ENCODE measurements around the gene ADGRL3. TPM values are rescaled to one million over a fixed set of nuclear protein-coding genes. Genes with fewer than 3 reads are reported as not detected.

Gene ADGRL3
- total RNA-seq, 1 donor from 2014 or later: not detected

DNA sequence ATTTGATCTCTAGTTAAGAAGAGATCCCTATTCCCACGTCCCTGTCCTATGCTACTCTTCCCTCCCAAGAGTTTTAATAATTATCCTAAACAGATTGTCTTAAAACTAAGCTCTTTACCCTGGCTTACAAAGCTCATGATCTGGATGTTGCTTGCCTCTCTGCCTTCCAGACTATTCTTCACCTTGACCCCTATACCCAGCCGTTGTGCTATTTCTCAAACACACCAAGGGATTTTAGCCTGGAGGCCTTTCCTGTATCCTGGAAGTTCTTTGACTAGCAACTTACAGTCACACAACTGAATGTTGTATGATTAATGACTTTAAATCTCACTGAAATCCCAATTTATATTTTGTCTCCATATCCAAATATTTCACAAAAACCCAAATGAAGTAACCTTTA, 314.9 kb downstream of the ADGRL3 start:
- intact Hi-C loops (cut with micrococcal nuclease): no loop called here
- Mint-ChIP-seq H3K4me1 (ENCODE audit: low read depth) (no peaks in the 10 kb centered on the region), H3K27ac (no peak overlapping the region), H3K9me3 (no peaks in the 10 kb centered on the region), H3K27me3 (ENCODE audit: insufficient read depth) (no peaks in the 10 kb centered on the region), H3K36me3 (ENCODE audit: low read depth) (no peaks in the 10 kb centered on the region), H3K4me3 (no peak overlapping the region)
- no peak for DNase-seq (ENCODE audit: low spot score)

DNA sequence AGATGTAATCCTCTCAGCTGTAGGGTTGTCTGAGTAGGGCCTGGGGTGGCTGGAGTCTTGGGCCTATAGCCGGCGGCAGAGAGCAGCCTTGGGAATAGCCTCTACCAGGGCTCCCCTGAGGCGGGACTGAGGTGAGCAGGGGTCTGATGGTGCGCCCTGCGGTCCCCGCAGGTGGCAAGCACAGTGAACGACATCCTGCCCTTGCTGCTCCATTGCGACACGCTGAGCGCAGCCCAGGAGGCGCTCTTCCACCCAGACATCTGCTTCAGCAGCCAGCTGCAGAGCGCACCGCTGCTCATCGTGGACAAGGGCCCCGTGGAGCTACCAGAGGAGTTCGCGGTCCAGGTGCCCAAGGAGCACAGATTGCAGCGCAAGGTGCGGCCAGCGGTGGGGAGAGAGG, 317.0 kb downstream of the ADGRL3 start:
- H3K36me3 Mint-ChIP-seq (ENCODE audit: low read depth): no peaks in the 10 kb centered on the region
- no peaks in the 10 kb centered on the region for H3K27me3 Mint-ChIP-seq (ENCODE audit: insufficient read depth)
- intact Hi-C loops (cut with micrococcal nuclease): no loop called here
- no peak overlapping the region for H3K27ac Mint-ChIP-seq
- no peak overlapping the region for H3K4me3 Mint-ChIP-seq
- no peaks in the 10 kb centered on the region for H3K4me1 Mint-ChIP-seq (ENCODE audit: low read depth)
- no peak for DNase-seq (ENCODE audit: low spot score)
- no peaks in the 10 kb centered on the region for H3K9me3 Mint-ChIP-seq

DNA sequence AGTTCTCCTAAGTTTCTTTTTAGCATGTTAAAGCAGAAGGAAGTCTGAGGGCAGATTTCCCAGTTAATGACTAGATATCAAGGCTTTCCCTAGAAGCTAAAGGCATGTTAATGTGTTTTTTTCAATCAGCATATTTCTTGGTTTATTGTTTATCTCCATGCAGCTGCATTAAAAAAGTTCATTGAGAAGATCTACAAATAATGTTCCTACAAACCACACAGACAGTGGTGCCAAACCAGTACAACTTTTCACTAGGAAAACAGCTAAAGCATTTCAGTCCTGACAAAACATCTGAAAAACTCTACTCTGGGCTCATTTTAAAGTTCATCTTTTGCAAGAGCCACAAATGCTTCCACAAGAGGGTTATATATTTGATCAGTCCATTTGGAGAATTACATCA, 320.0 kb downstream of the ADGRL3 start:
- Mint-ChIP-seq H3K27ac (no peak overlapping the region), H3K4me1 (ENCODE audit: low read depth) (no peaks in the 10 kb centered on the region), H3K36me3 (ENCODE audit: low read depth) (no peaks in the 10 kb centered on the region), H3K4me3 (no peak overlapping the region), H3K9me3 (peaks cover 4% of the 10 kb centered on the region), H3K27me3 (ENCODE audit: insufficient read depth) (no peaks in the 10 kb centered on the region)
- intact Hi-C loops (cut with micrococcal nuclease): no loop called here
- DNase-seq (ENCODE audit: low spot score): no peak

DNA sequence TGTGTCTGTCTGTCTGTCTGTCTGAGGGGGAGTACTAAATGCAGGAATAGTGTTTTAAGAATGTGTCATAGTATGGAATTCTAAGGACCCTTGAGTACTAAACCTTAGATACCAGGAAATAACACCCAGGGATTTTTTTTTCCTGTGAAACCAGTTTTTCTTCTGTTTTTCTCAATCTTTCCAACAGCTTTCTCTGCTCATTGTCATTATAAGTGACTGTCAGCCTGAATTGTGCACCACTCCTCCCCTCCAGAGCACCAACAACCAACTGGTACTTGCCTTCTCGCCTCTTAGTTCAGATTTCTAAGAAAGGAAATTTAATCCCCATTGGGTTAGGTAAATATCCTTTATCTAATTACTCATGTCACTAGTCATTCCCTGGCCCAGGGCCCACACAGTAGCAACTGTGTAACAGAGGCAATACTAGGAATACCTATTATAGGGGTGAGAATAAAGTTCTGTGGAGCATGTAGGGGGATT, 320.6 kb downstream of the ADGRL3 start:
- Mint-ChIP-seq H3K4me3 (no peak overlapping the region), H3K27me3 (ENCODE audit: insufficient read depth) (no peaks in the 10 kb centered on the region), H3K9me3 (peaks cover 8% of the 10 kb centered on the region), H3K36me3 (ENCODE audit: low read depth) (no peaks in the 10 kb centered on the region), H3K27ac (no peak overlapping the region), H3K4me1 (ENCODE audit: low read depth) (no peaks in the 10 kb centered on the region)
- no peak for DNase-seq (ENCODE audit: low spot score)
- intact Hi-C loops (cut with micrococcal nuclease): no loop called here

DNA sequence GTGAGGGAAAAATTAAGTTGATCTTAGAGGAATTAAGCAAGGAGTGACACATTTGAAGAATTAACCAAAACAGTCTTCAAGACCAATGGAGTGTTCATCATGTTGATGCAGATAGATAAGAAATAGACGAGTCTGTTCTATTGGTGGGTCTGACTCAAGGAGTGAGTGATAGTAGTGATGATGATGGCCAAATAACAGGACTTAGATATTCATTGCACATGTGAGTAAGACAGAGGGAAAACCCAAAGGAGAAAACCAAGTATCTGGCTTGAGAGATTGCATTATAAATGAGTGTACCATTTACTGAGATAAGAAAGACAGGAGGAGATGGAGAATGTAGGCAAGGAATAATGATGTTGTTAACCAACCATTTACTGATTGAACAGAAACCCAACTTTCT, 321.3 kb downstream of the ADGRL3 start:
- Mint-ChIP-seq H3K27ac (no peak overlapping the region), H3K4me3 (no peak overlapping the region), H3K27me3 (ENCODE audit: insufficient read depth) (no peaks in the 10 kb centered on the region), H3K36me3 (ENCODE audit: low read depth) (no peaks in the 10 kb centered on the region), H3K4me1 (ENCODE audit: low read depth) (no peaks in the 10 kb centered on the region), H3K9me3 (peaks cover 8% of the 10 kb centered on the region)
- intact Hi-C loops (cut with micrococcal nuclease): no loop called here
- DNase-seq (ENCODE audit: low spot score): no peak

DNA sequence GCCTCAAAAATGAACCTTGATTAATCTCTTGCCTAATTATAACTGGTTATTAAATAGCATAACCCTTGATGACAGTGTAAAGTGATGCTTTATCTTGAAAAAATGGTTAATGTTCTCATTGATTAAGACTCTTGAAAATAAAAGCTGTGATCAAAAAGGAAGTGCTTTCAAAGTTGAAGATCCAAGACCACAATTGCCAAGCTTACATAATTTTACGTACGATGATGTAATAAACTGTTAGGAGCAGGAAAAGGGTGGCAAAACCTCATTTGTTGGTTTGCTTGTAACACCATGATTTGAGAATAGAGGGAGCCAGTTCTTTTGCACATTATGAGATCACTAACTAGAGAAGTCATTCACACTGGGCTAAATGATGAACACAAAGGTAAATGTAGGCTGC, 322.2 kb downstream of the ADGRL3 start:
- Mint-ChIP-seq H3K27me3 (ENCODE audit: insufficient read depth) (no peaks in the 10 kb centered on the region), H3K9me3 (peaks cover 8% of the 10 kb centered on the region), H3K27ac (no peak overlapping the region), H3K36me3 (ENCODE audit: low read depth) (no peaks in the 10 kb centered on the region), H3K4me1 (ENCODE audit: low read depth) (no peaks in the 10 kb centered on the region), H3K4me3 (no peak overlapping the region)
- no peak for DNase-seq (ENCODE audit: low spot score)
- intact Hi-C loops (cut with micrococcal nuclease): no loop called here

DNA sequence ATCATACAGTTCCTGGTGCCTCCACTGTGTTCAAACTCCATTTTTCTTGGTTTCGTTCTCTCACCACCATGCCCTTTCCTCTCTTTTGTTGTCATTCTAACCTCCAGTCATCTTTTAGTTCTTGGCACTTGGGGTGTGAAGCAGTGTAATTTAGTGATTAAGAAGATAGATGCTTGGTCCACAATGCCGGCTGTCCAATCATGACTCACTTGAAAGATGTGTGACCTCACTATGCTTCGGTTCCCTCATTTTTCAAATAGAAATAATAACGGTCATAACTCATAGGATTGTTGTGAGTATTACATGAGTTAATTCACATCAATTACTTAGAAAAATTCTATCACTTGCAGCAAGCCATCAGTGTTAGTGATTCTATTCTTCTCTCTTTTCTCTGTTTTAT, 327.8 kb downstream of the ADGRL3 start:
- Mint-ChIP-seq H3K4me1 (ENCODE audit: low read depth) (no peaks in the 10 kb centered on the region), H3K4me3 (no peak overlapping the region), H3K27ac (no peak overlapping the region), H3K36me3 (ENCODE audit: low read depth) (no peaks in the 10 kb centered on the region), H3K9me3 (peaks cover 8% of the 10 kb centered on the region), H3K27me3 (ENCODE audit: insufficient read depth) (no peaks in the 10 kb centered on the region)
- no peak for DNase-seq (ENCODE audit: low spot score)
- intact Hi-C loops (cut with micrococcal nuclease): no loop called here

DNA sequence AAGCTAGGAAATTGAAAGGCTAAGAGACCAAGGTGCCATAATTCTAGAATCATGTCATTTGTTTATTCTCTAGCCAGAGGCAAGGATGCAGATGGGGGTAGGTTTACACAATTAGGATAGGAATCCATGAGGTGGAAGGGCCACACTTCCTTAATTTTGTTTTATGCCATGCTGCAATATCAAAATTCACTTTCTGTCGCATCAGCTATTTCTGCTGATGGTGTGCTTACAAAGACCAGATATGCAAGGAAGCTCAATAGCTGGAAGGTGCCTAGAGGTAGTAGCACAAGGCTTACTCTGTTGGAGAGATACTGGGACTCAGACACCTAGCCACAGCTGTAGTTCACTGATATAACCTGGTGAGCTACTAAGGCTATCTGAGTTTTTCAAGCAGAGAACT, 328.5 kb downstream of the ADGRL3 start:
- no peak overlapping the region for H3K4me3 Mint-ChIP-seq
- H3K27me3 Mint-ChIP-seq (ENCODE audit: insufficient read depth): no peaks in the 10 kb centered on the region
- no peaks in the 10 kb centered on the region for H3K36me3 Mint-ChIP-seq (ENCODE audit: low read depth)
- H3K27ac Mint-ChIP-seq: no peak overlapping the region
- H3K4me1 Mint-ChIP-seq (ENCODE audit: low read depth): no peaks in the 10 kb centered on the region
- intact Hi-C loops (cut with micrococcal nuclease): no loop called here
- no peak for DNase-seq (ENCODE audit: low spot score)
- H3K9me3 Mint-ChIP-seq: peaks cover 8% of the 10 kb centered on the region

DNA sequence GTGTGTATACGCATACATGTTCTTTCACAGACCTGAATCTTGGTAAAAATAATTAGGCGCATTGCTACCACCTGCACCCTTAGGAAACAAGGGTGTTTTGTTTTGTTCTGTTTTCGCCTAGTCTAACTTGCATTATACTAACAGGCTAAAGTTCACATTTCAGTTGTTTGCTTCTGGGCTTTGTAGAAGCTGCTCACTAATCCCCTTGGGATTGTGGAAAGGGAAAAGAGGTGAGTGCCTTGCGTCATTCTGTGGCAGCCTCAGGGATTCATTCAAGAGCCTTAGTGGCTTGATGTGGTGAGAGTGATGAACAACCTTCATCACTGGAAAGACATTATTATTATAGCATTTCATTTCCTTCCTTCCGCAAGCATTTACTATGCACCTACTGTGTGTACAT, 331.1 kb downstream of the ADGRL3 start:
- Mint-ChIP-seq H3K4me1 (ENCODE audit: low read depth) (no peaks in the 10 kb centered on the region), H3K27me3 (ENCODE audit: insufficient read depth) (no peaks in the 10 kb centered on the region), H3K9me3 (peaks cover 4% of the 10 kb centered on the region), H3K27ac (no peak overlapping the region), H3K4me3 (no peak overlapping the region), H3K36me3 (ENCODE audit: low read depth) (no peaks in the 10 kb centered on the region)
- intact Hi-C loops (cut with micrococcal nuclease): no loop called here
- no peak for DNase-seq (ENCODE audit: low spot score)

DNA sequence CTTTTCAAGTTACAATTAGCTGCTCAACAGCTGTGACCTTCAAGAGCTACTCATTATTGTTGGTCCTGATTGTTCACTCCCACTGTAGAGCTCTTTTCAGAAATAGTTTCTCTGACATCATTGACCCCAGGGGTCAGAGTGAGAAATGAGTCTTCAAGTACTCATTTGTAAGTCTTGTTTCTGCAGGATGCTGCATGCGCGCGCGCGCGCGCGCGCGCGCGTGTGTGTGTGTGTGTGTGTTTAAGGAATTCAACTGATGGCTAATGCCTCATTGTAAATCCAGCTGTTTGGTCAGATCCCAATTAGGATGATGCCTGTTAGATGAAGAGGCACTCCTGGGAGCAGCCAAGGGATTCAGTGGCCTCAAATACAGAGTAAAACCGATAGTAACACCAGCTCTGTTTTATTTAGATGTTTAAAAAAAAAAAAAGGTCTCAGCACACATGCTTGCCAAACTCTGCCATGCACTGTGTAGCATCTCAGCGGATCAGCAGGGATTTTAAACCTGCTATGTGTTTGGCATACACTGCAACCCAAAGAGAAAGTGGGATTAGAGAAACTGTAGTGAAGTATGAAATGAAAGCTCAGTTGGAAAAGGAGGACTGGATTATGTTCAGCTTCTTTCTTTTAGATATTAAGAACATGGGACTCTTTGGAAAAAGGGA, 332.3 kb downstream of the ADGRL3 start:
- Mint-ChIP-seq H3K36me3 (ENCODE audit: low read depth) (no peaks in the 10 kb centered on the region), H3K9me3 (peaks cover 14% of the 10 kb centered on the region), H3K4me1 (ENCODE audit: low read depth) (no peaks in the 10 kb centered on the region), H3K27ac (no peak overlapping the region), H3K4me3 (no peak overlapping the region), H3K27me3 (ENCODE audit: insufficient read depth) (no peaks in the 10 kb centered on the region)
- intact Hi-C loops (cut with micrococcal nuclease): no loop called here
- DNase-seq (ENCODE audit: low spot score): no peak

DNA sequence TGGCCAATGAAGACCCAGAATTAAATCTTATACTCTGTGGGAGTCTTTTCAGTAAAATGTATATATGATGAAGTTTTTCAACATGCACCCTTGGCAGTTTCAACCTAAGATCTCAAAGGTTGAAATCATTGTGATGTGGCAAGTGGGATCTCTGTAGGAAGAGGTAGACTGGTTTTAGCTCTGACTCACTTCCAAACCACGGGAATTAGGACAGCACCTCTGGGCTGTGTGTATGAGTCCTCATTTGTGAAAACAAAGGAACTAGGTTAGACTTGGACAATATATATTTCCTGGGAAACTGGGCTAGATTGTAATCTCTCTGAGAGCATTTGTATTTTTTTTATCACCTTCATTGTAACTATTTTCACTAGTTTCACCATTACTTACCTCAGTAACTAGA, 333.0 kb downstream of the ADGRL3 start:
- no peak overlapping the region for H3K4me3 Mint-ChIP-seq
- no peaks in the 10 kb centered on the region for H3K36me3 Mint-ChIP-seq (ENCODE audit: low read depth)
- intact Hi-C loops (cut with micrococcal nuclease): no loop called here
- DNase-seq (ENCODE audit: low spot score): no peak
- no peaks in the 10 kb centered on the region for H3K4me1 Mint-ChIP-seq (ENCODE audit: low read depth)
- no peak overlapping the region for H3K27ac Mint-ChIP-seq
- no peaks in the 10 kb centered on the region for H3K27me3 Mint-ChIP-seq (ENCODE audit: insufficient read depth)
- H3K9me3 Mint-ChIP-seq: peaks cover 18% of the 10 kb centered on the region

DNA sequence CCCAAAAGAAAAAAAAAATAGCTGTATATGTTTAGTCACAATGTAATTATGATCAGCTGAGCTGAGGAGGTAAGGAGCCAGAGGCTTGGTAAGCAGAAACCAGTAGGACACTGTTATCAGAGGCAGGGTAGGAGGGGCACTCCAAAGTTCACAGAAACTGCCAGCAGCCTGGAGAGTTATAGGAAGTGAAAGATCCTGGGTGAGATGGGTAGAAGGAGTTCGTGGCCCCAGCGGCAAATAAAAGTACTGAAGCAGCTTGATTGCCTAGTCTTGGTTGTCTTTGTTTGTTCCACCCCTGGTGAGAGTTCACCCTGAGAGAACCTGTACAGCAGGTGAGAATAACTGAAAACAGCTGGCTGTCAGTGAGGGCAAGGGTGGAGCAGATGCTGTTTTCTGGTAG, 340.8 kb downstream of the ADGRL3 start:
- no peaks in the 10 kb centered on the region for H3K36me3 Mint-ChIP-seq (ENCODE audit: low read depth)
- H3K4me3 Mint-ChIP-seq: no peak overlapping the region
- no peaks in the 10 kb centered on the region for H3K4me1 Mint-ChIP-seq (ENCODE audit: low read depth)
- DNase-seq (ENCODE audit: low spot score): no peak
- H3K9me3 Mint-ChIP-seq: peaks cover 20% of the 10 kb centered on the region
- H3K27me3 Mint-ChIP-seq (ENCODE audit: insufficient read depth): no peaks in the 10 kb centered on the region
- H3K27ac Mint-ChIP-seq: no peak overlapping the region
- intact Hi-C loops (cut with micrococcal nuclease): no loop called here

DNA sequence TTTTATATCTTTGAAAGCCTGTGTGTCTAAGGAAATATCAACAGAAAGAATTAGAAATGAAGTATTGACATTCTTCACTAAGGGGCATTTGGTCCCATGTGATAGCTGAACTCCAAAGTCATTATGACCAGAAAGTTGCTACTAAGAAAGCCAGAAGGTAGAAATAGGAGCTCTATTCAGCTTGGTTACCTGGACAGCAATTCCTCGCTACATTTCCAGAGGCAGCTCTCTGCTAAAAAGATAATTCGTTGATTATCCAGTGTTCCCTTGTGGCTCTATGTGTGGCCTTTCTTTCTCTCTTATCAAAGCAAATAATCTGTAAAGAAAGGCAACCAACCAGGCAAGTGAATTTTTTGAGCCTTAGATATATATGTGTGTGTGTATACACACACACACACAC, 341.3 kb downstream of the ADGRL3 start:
- no peak for DNase-seq (ENCODE audit: low spot score)
- Mint-ChIP-seq H3K4me1 (ENCODE audit: low read depth) (no peaks in the 10 kb centered on the region), H3K36me3 (ENCODE audit: low read depth) (no peaks in the 10 kb centered on the region), H3K4me3 (no peak overlapping the region), H3K9me3 (peaks cover 18% of the 10 kb centered on the region), H3K27me3 (ENCODE audit: insufficient read depth) (no peaks in the 10 kb centered on the region), H3K27ac (no peak overlapping the region)
- intact Hi-C loops (cut with micrococcal nuclease): no loop called here

DNA sequence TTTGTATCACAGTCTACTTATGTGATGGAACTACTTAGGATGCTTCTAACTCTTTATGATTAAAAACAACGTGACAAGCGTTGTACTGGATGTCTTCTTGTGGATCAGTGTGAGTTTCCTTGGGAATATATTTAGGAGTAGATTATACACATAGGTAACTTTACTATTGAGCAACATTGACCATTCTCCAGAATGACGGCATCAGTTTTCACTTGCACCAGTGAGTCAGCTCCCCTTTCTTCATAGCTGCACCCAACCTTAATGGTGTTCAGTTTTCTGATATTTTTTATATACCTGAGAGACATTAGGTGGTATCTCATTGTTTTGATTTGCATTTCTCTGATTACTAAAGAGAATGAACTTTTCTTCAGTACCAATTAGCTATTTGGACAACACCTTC, 343.9 kb downstream of the ADGRL3 start:
- Mint-ChIP-seq H3K36me3 (ENCODE audit: low read depth) (no peaks in the 10 kb centered on the region), H3K27me3 (ENCODE audit: insufficient read depth) (no peaks in the 10 kb centered on the region), H3K9me3 (peaks cover 6% of the 10 kb centered on the region), H3K4me3 (no peak overlapping the region), H3K4me1 (ENCODE audit: low read depth) (no peaks in the 10 kb centered on the region), H3K27ac (no peak overlapping the region)
- no peak for DNase-seq (ENCODE audit: low spot score)
- intact Hi-C loops (cut with micrococcal nuclease): no loop called here

Data from activated T-helper 1 cell treated with anti-CD3 and anti-CD28 coated beads, Interleukin-12 subunit alpha, Interleukin-12 subunit beta, Interleukin-2, Interleukin-4 antibody, amounts not matched to agents 30 ng/mL and 10 ng/mL and 1 ng/mL, durations not matched to agents 14 hours and 24 hours and 36 hours (primary cell).